HEK293 (cell line): ENCODE data around the gene ING4.

ENCODE experiments used
- CTCF ChIP-seq: fragments of 450-650 bp; formaldehyde crosslinking; IDR thresholded peaks from 2 replicates; pipeline ENCODE4 v1.5.1; 2016; ENCODE audit warnings: missing biosample characterization, missing genetic modification characterization
- HIC1 ChIP-seq: fragments of 450-650 bp; formaldehyde crosslinking; IDR thresholded peaks from 2 replicates; pipeline ENCODE4 v1.5.1; 2016; ENCODE audit warnings: missing biosample characterization, missing genetic modification characterization
- INSM2 ChIP-seq: fragments of 450-650 bp; formaldehyde crosslinking; IDR thresholded peaks from 2 replicates; pipeline ENCODE4 v1.5.1; 2016; ENCODE audit warnings: missing biosample characterization, missing genetic modification characterization
- KLF16 ChIP-seq: fragments of 450-650 bp; formaldehyde crosslinking; IDR thresholded peaks from 2 replicates; pipeline ENCODE4 v1.5.1; 2017; ENCODE audit warnings: missing biosample characterization, missing genetic modification characterization
- OSR2 ChIP-seq: fragments of 450-650 bp; formaldehyde crosslinking; IDR thresholded peaks from 2 replicates; pipeline ENCODE4 v1.5.1; 2016; ENCODE audit warnings: missing biosample characterization, missing genetic modification characterization
- PRDM10 ChIP-seq: fragments of 450-650 bp; formaldehyde crosslinking; IDR thresholded peaks from 2 replicates; pipeline ENCODE4 v1.5.1; 2016; ENCODE audit warnings: missing biosample characterization, missing genetic modification characterization
- REST ChIP-seq: fragments of 450-650 bp; formaldehyde crosslinking; IDR thresholded peaks from 2 replicates; pipeline ENCODE4 v1.5.1; 2016; ENCODE audit warnings: missing biosample characterization, missing genetic modification characterization
- ZBTB11 ChIP-seq: fragments of 450-650 bp; formaldehyde crosslinking; conservative IDR thresholded peaks from 2 replicates; pipeline ENCODE4 v1.5.1; 2016; ENCODE audit warnings: low read depth, missing biosample characterization, missing genetic modification characterization
- ZNF266 ChIP-seq: fragments of 450-650 bp; formaldehyde crosslinking; IDR thresholded peaks from 2 replicates; pipeline ENCODE4 v1.5.1; 2016; ENCODE audit warnings: missing biosample characterization, missing genetic modification characterization, low read depth
- ZNF335 ChIP-seq: fragments of 450-650 bp; formaldehyde crosslinking; conservative IDR thresholded peaks from 2 replicates; pipeline ENCODE4 v1.5.1; 2016; ENCODE audit warnings: missing biosample characterization, missing genetic modification characterization
- ZNF423 ChIP-seq: fragments of 450-650 bp; formaldehyde crosslinking; IDR thresholded peaks from 2 replicates; pipeline ENCODE4 v1.5.1; 2016; ENCODE audit warnings: missing biosample characterization, missing genetic modification characterization
- ZNF521 ChIP-seq: fragments of 450-650 bp; formaldehyde crosslinking; IDR thresholded peaks from 2 replicates; pipeline ENCODE4 v1.5.1; 2017; ENCODE audit warnings: missing biosample characterization, mild to moderate bottlenecking, missing genetic modification characterization
- ZNF621 ChIP-seq: fragments of 450-650 bp; formaldehyde crosslinking; IDR thresholded peaks from 2 replicates; pipeline ENCODE4 v1.5.1; 2017; ENCODE audit warnings: missing biosample characterization, missing genetic modification characterization

ING4 gene

GRCh38 chr12:6605421-6606330 is 57.2 kb downstream of the ING4 start (continued):
- TF ChIP-seq PRDM10 (0 out of 2 replicates have a peak, but pooled peaks have one; percentile 9), ZNF423 (tag by site-specific recombination) (0 out of 2 replicates have a peak, but pooled peaks have one; percentile 2), OSR2 (tag by site-specific recombination) (peak; percentile 51), KLF16 (0 out of 2 replicates have a peak, but pooled peaks have one; percentile 27), ZNF335 (tag by site-specific recombination) (peak; percentile 68), ZNF521 (no peak), REST (tag by site-specific recombination) (no peak), HIC1 (tag by site-specific recombination) (peak; percentile 53; the same call in 1 of the 2 replicates), CTCF (peak; percentile 61), ZNF621 (tag by site-specific recombination) (no peak), INSM2 (tag by site-specific recombination) (0 out of 2 replicates have a peak, but pooled peaks have one; percentile 6), ZBTB11 (tag by site-specific recombination) (peak; percentile 17; the same call in 1 of the 2 replicates), ZNF266 (no peak)
